H1 (cell line): ENCODE measurements around the gene DIPK1A.

Experiments
- CBX8 ChIP-seq: fragments of 300-800, 300-1000 bp; sonication (generic); IDR thresholded peaks from 2 replicates; pipeline ENCODE4 v1.7.1; 2016; ENCODE audit warnings: low read depth, low read length, borderline replicate concordance
- EZH2 ChIP-seq: fragments of 200-600 bp; sonication (generic); IDR thresholded peaks from 2 replicates; pipeline ENCODE4 v1.7.1; 2012; ENCODE audit warnings: low read depth, mild to moderate bottlenecking, moderate library complexity, low read length, inconsistent platforms; ENCODE audit not compliant: severe bottlenecking
- KDM5A ChIP-seq: fragments of 200-600 bp; IDR thresholded peaks from 2 replicates; pipeline ENCODE4 v1.7.1; 2012; ENCODE audit warnings: mild to moderate bottlenecking, low read length, inconsistent platforms, mixed read lengths
- NRF1 ChIP-seq: IDR thresholded peaks from 2 replicates; pipeline ENCODE4 v1.6.1; 2011; ENCODE audit warnings: mild to moderate bottlenecking, low read depth, low read length, improper control_type of control experiment
- SIRT6 ChIP-seq: IDR thresholded peaks from one replicate; pipeline ENCODE4 v1.7.1; 2012; ENCODE audit warnings: low read length, inconsistent platforms
- TF ChIP-seq, protein P1 (sequence below), 3 experiments: IDR thresholded peaks; 1 replicate in 2 of 3; 2 replicates in 1 of 3; pipeline versions ENCODE4 v1.5.1 to v1.6.1; 2011; ENCODE audit warnings: low read length in 3 of 3, mild to moderate bottlenecking in 3 of 3, inconsistent platforms in 2 of 3, low read depth in 1 of 3, moderate library complexity in 1 of 3; ENCODE audit not compliant: insufficient read depth in 1 of 3; ENCODE audit errors: control extremely low read depth in 1 of 3
- TF ChIP-seq, protein P2 (sequence below): IDR thresholded peaks from 2 replicates; pipeline ENCODE4 v1.6.1; 2012; ENCODE audit warnings: inconsistent platforms

DNA sequence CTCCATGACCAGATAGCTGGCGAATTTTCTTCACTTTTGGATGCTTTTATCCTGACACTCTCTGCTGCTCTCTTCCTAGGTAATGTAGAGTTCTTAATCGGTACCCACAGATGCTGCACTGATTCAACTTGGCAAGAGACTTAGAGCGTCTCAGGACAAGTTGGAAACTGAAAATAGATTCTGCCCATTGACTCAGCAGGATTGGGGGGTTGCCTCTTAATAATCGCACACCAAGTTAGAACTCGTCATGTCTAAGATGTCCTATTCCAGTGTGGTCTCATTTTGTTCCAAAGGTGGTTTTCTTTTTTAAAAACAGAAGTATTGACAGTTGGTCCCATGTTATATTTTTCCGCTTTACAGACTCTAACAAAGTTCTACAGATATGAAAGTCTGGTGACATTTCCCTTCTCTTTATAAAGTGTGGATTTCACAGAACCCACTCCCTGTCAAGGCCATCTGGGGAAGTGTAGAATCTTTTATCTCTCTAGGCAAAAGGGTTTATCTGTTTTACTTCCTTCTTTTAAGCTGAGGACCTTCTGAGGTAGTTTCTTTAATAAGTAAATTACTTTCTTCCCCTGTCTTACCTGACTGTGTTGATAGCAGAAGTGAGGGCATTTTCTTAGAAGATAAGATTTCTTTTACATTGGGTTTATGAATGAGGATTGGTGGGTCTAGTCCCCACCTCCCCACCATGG is 12.1 kb upstream of the DIPK1A start:
- TF ChIP-seq EZH2 = no peak
- TF ChIP-seq NRF1 = no peak
- TF ChIP-seq, protein P1, sequence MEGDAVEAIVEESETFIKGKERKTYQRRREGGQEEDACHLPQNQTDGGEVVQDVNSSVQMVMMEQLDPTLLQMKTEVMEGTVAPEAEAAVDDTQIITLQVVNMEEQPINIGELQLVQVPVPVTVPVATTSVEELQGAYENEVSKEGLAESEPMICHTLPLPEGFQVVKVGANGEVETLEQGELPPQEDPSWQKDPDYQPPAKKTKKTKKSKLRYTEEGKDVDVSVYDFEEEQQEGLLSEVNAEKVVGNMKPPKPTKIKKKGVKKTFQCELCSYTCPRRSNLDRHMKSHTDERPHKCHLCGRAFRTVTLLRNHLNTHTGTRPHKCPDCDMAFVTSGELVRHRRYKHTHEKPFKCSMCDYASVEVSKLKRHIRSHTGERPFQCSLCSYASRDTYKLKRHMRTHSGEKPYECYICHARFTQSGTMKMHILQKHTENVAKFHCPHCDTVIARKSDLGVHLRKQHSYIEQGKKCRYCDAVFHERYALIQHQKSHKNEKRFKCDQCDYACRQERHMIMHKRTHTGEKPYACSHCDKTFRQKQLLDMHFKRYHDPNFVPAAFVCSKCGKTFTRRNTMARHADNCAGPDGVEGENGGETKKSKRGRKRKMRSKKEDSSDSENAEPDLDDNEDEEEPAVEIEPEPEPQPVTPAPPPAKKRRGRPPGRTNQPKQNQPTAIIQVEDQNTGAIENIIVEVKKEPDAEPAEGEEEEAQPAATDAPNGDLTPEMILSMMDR (IDR thresholded peaks at IDR 0.05; ENCODE audit: control extremely low read depth in 1 of 3, insufficient read depth in 1 of 3, low read depth in 1 of 3, low read length in 3 of 3) = no peak
- TF ChIP-seq CBX8 = no peak
- no peak for TF ChIP-seq KDM5A
- TF ChIP-seq, protein P2, sequence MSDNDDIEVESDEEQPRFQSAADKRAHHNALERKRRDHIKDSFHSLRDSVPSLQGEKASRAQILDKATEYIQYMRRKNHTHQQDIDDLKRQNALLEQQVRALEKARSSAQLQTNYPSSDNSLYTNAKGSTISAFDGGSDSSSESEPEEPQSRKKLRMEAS = no peak
- TF ChIP-seq SIRT6 = no peak
